OCI-LY7 (cell line): Measurements from ENCODE around the gene FGFBP3. TPM values are rescaled to one million over a fixed set of nuclear protein-coding genes. Genes with fewer than 3 reads are reported as not detected.
A peak's percentile ranks its signal among the peaks of the same experiment; 100 is the strongest.

Source experiments
- BruUV-seq: library from RNA; stranded (reverse); fragments of 400-500 nt; replicated peaks from 2 replicates; lab custom pipeline; 2021; lab: Mats Ljungman, UMichigan
- CTCF ChIA-PET: fragments of 300-600 bp; sonication (Branson Sonifier 250); formaldehyde crosslinking; loops from one replicate; lab custom pipeline; 2022; ENCODE audit warnings: antibody characterized with exemption; ENCODE audit not compliant: unreplicated experiment; lab: Charles Lee
- POLR2A ChIA-PET: fragments of 300-600 bp; sonication (Branson Sonifier 250); formaldehyde crosslinking; loops from one replicate; lab custom pipeline; 2022; ENCODE audit warnings: antibody characterized with exemption; lab: Charles Lee
- DNase-seq: peaks from one replicate; pipeline ENCODE4 v3.0.0-alpha.2; 2015; ENCODE audit warnings: low spot score
- H2AFZ ChIP-seq: fragments of 200-600 bp; sonication (generic), shearing (Covaris generic); 2 replicates; pipeline ENCODE4 v1.6.1; 2014; ENCODE audit warnings: mild to moderate bottlenecking, antibody characterized with exemption, low read length, moderate library complexity
- H3K27ac ChIP-seq: fragments of 200-600 bp; sonication (generic); 2 replicates; pipeline ENCODE4 v1.5.1; 2014; ENCODE audit warnings: mixed run types, low read depth, mild to moderate bottlenecking, moderate library complexity, low read length, inconsistent platforms; ENCODE audit not compliant: poor library complexity, severe bottlenecking
- H3K36me3 ChIP-seq: fragments of 200-600 bp; sonication (generic); 2 replicates; pipeline ENCODE4 v1.6.1; 2014; ENCODE audit warnings: mild to moderate bottlenecking, antibody characterized with exemption, low read length, moderate library complexity, mixed read lengths; ENCODE audit not compliant: insufficient read depth
- H3K4me1 ChIP-seq: fragments of 200-600 bp; sonication (generic); 2 replicates; pipeline ENCODE4 v1.5.1; 2014; ENCODE audit warnings: mild to moderate bottlenecking, low read length; ENCODE audit not compliant: insufficient read depth, poor library complexity, severe bottlenecking
- H3K4me2 ChIP-seq: fragments of 200-600 bp; sonication (generic); 2 replicates; pipeline ENCODE4 v1.6.1; 2014; ENCODE audit warnings: mild to moderate bottlenecking, low read length
- H3K4me3 ChIP-seq: fragments of 200-600 bp; sonication (generic); 2 replicates; pipeline ENCODE4 v1.5.1; 2014; ENCODE audit warnings: mild to moderate bottlenecking, low read depth, low read length; ENCODE audit not compliant: poor library complexity, severe bottlenecking
- H3K79me2 ChIP-seq: fragments of 200-600 bp; sonication (generic); 2 replicates; pipeline ENCODE4 v1.6.1; 2016; ENCODE audit warnings: low read depth, mild to moderate bottlenecking, low read length, moderate library complexity, mixed read lengths; ENCODE audit not compliant: insufficient read depth
- H3K9me2 ChIP-seq: fragments of 200-600 bp; sonication (generic); 2 replicates; pipeline ENCODE4 v1.6.1; 2016; ENCODE audit warnings: mild to moderate bottlenecking, low read length, mixed read lengths; ENCODE audit not compliant: insufficient read depth
- H3K9me3 ChIP-seq: fragments of 200-600 bp; sonication (generic); 2 replicates; pipeline ENCODE4 v1.6.1; 2014; ENCODE audit warnings: mild to moderate bottlenecking, mixed run types, low read length, mixed read lengths
- H4K20me1 ChIP-seq: fragments of 200-600 bp; sonication (generic); 2 replicates; pipeline ENCODE4 v1.6.1; 2014; ENCODE audit warnings: mild to moderate bottlenecking, antibody characterized with exemption, low read length, moderate library complexity, mixed read lengths; ENCODE audit not compliant: insufficient read depth
- EZH2phosphoT487 ChIP-seq: fragments of 200-600 bp; sonication (generic); IDR thresholded peaks from 2 replicates; pipeline ENCODE4 v1.6.1; 2018; ENCODE audit warnings: low read depth, borderline replicate concordance, mild to moderate bottlenecking, mixed run types, antibody characterized with exemption, low read length, moderate library complexity, mixed read lengths
- intact Hi-C: fragments of 100-400 bp; cut with micrococcal nuclease; formaldehyde crosslinking; loops from one replicate; pipeline ENCODE4 v1.10.0; 2022; ENCODE audit not compliant: unreplicated experiment
- total RNA-seq, 2 experiments: library from RNA; depleted of rRNA in 1 of 2; stranded (reverse); fragments of >200 nt in 1 of 2; shearing (Covaris generic) in 1 of 2; gene quantifications; 2 replicates each; pipeline ENCODE4 v1.2.3, GENCODE V29; 2014 to 2022
- TF ChIP-seq, protein P1 (sequence below): fragments of 200-600 bp; sonication (generic); conservative IDR thresholded peaks from 2 replicates; pipeline ENCODE4 v1.5.1; 2014; ENCODE audit warnings: mild to moderate bottlenecking, antibody characterized with exemption, low read length, moderate library complexity, mixed read lengths

FGFBP3 gene
- total RNA-seq, 2 experiments from 2014 or later = 1.1 to 2.7 TPM

DNA sequence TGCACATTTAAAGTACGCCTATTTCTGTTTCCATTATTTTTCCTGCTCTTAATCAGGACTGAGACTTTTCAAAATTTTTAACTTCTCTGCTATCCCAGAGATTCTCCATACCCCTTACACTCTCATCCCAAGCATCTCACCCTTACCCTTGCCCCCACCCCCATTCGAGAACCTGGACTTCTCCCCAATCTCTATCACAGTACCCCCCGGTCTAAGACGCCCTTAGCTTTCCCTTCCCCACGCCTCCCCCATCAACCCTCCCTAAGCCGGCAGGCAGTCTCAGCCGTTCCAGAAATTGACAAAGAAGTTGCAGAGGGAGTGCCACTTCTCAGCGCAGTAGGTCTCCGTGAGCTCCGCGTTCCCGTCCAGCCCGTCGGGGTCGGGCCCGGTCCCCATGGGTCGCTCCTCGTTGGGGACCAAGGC, 1.4 kb downstream of the FGFBP3 start:
- peak overlapping the region; percentile 90 for H3K4me2 ChIP-seq
- peak overlapping the region; percentile 91 for H2AFZ ChIP-seq
- intact Hi-C loops = loop anchor here (1.0 to 5.0 kb wide), 4 partner anchors 15 to 609 kb away; partner anchors contain the start of gene BTAF1
- CTCF ChIA-PET = interaction anchor here (0.6 kb wide), 2 partner anchors 13 to 522 kb away, joined by 5 read pairs; no protein-coding TSS in a partner anchor
- BruUV-seq = no TSS peak
- TF ChIP-seq, protein P1, sequence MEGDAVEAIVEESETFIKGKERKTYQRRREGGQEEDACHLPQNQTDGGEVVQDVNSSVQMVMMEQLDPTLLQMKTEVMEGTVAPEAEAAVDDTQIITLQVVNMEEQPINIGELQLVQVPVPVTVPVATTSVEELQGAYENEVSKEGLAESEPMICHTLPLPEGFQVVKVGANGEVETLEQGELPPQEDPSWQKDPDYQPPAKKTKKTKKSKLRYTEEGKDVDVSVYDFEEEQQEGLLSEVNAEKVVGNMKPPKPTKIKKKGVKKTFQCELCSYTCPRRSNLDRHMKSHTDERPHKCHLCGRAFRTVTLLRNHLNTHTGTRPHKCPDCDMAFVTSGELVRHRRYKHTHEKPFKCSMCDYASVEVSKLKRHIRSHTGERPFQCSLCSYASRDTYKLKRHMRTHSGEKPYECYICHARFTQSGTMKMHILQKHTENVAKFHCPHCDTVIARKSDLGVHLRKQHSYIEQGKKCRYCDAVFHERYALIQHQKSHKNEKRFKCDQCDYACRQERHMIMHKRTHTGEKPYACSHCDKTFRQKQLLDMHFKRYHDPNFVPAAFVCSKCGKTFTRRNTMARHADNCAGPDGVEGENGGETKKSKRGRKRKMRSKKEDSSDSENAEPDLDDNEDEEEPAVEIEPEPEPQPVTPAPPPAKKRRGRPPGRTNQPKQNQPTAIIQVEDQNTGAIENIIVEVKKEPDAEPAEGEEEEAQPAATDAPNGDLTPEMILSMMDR = no peak
- TF ChIP-seq EZH2phosphoT487 = no peak
- H3K9me2 ChIP-seq = no peaks in the 10 kb centered on the region
- H3K79me2 ChIP-seq = peaks cover 9% of the 10 kb centered on the region; the same call in 1 of the 2 replicates
- H3K4me1 ChIP-seq = peaks cover 19% of the 10 kb centered on the region
- DNase-seq = no peak
- H3K36me3 ChIP-seq = peaks cover 9% of the 10 kb centered on the region
- POLR2A ChIA-PET = interaction anchor here (0.6 to 2.2 kb wide), 9 partner anchors 14 to 845 kb away, joined by 3 to 13 read pairs (median 3); partner anchors contain the start of gene BTAF1
- no peaks in the 10 kb centered on the region for H4K20me1 ChIP-seq
- H3K9me3 ChIP-seq = no peaks in the 10 kb centered on the region
- peak overlapping the region; percentile 84 for H3K4me3 ChIP-seq
- peak overlapping the region; percentile 52 for H3K27ac ChIP-seq

- peaks cover 9% of the 10 kb centered on the region for H3K36me3 ChIP-seq
- no peak overlapping the region for H2AFZ ChIP-seq
- peak overlapping the region; percentile 90 for H3K4me2 ChIP-seq
- H3K27ac ChIP-seq = no peak overlapping the region
- H4K20me1 ChIP-seq = no peaks in the 10 kb centered on the region
- peaks cover 9% of the 10 kb centered on the region; the same call in 1 of the 2 replicates for H3K79me2 ChIP-seq
- no peaks in the 10 kb centered on the region for H3K9me2 ChIP-seq
- no TSS peak for BruUV-seq
- no peaks in the 10 kb centered on the region for H3K9me3 ChIP-seq
- DNase-seq = no peak
- intact Hi-C loops = loop anchor here (5.0 kb wide), 1 partner anchor 500 kb away; no protein-coding TSS in a partner anchor
- H3K4me1 ChIP-seq = peaks cover 19% of the 10 kb centered on the region
- ChIA-PET CTCF (interaction anchor here (0.6 kb wide), 2 partner anchors 14 to 521 kb away, joined by 5 read pairs; no protein-coding TSS in a partner anchor), POLR2A (interaction anchor here (0.7 to 2.2 kb wide), 6 partner anchors 16 to 137 kb away, joined by 3 to 13 read pairs (median 4); partner anchors contain the start of gene BTAF1)
- H3K4me3 ChIP-seq = peak overlapping the region; percentile 84
- TF ChIP-seq EZH2phosphoT487 = no peak
- TF ChIP-seq, protein P1 = no peak
Observed at GRCh38 chr10:91907033-91907594, 2.2 kb downstream of the FGFBP3 start.
